A549 (cell line): ENCODE data around the gene CEP72. TPM values are rescaled to one million over a fixed set of nuclear protein-coding genes. Genes with fewer than 3 reads are reported as not detected.

ENCODE experiments used
- ATAC-seq, 2 experiments: fragments of 200-7000 bp in 1 of 2; fragments of >200 bp in 1 of 2; cut with Nextera tagmentation in 1 of 2; cut with Tn5 transposase in 1 of 2; 3 replicates each; pipeline versions ENCODE4 v1.8.0 to v1.9.1; 2018 to 2020; ENCODE audit warnings: mild to moderate bottlenecking in 1 of 2, moderate library complexity in 1 of 2
- CTCF ChIA-PET: fragments of 300-600 bp; sonication (Branson Sonifier 250); formaldehyde crosslinking; extraction: SDS; loops from one replicate; lab custom pipeline; 2021; ENCODE audit warnings: antibody characterized with exemption, inconsistent platforms; lab: Yijun Ruan, JAX
- POLR2A ChIA-PET: fragments of 350-600 bp; formaldehyde crosslinking; extraction: SDS; loops from one replicate; lab custom pipeline; 2021; ENCODE audit warnings: antibody characterized with exemption, inconsistent platforms; lab: Yijun Ruan, JAX
- DNase-seq, 2 experiments: peaks; one replicate each; pipeline versions ENCODE4 v3.0.0 to v3.0.0-alpha.2; 2011 to 2016; ENCODE audit warnings: low read depth in 1 of 2, low spot score in 1 of 2
- FAIRE-seq: peaks from 2 replicates; lab custom pipeline; 2011; peaks lifted over from hg19 to GRCh38; lab: Jason Lieb, UNC
- H3K27ac ChIP-seq, 2 experiments: fragments of >200 bp; sonication (Bioruptor Twin); formaldehyde crosslinking; 3 replicates each; pipeline ENCODE4 v1.5.1; 2016 to 2017
- H3K4me1 ChIP-seq: fragments of >200 bp; sonication (Bioruptor Twin); formaldehyde crosslinking; 3 replicates; pipeline ENCODE4 v1.6.1; 2016
- H3K4me2 ChIP-seq: fragments of >200 bp; sonication (Bioruptor Twin); formaldehyde crosslinking; 3 replicates; pipeline ENCODE4 v1.6.1; 2016
- H3K4me3 ChIP-seq: fragments of >200 bp; sonication (Bioruptor Twin); formaldehyde crosslinking; 3 replicates; pipeline ENCODE4 v1.5.1; 2016
- H3K9me3 ChIP-seq: fragments of >200 bp; sonication (Bioruptor Twin); formaldehyde crosslinking; 3 replicates; pipeline ENCODE4 v1.6.1; 2016
- BHLHE40 ChIP-seq: IDR thresholded peaks from 2 replicates; pipeline ENCODE4 v1.6.1; 2012; ENCODE audit warnings: low read depth, low read length, inconsistent platforms
- CBX2 ChIP-seq: fragments of 200-600 bp; sonication (generic); IDR thresholded peaks from 2 replicates; pipeline ENCODE4 v1.6.1; 2016; ENCODE audit warnings: low read depth, mild to moderate bottlenecking, borderline replicate concordance
- CHD2 ChIP-seq: fragments of 150-350 bp; IDR thresholded peaks from 2 replicates; pipeline ENCODE4 v1.6.1; 2014; ENCODE audit warnings: low read length; ENCODE audit not compliant: partially characterized antibody
- CHD4 ChIP-seq: fragments of 200-600 bp; sonication (generic); IDR thresholded peaks from 2 replicates; pipeline ENCODE4 v1.6.1; 2016; ENCODE audit warnings: antibody characterized with exemption, mild to moderate bottlenecking, borderline replicate concordance
- EHF ChIP-seq: fragments of 250-450 bp; sonication (Bioruptor Pico); IDR thresholded peaks from 2 replicates; pipeline ENCODE4 v1.5.0; 2020; ENCODE audit warnings: mild to moderate bottlenecking
- EP300 ChIP-seq, 2 experiments: fragments of >200 bp; sonication (Bioruptor Twin); formaldehyde crosslinking; IDR thresholded peaks; 2 replicates in 1 of 2; 3 replicates in 1 of 2; pipeline ENCODE4 v1.6.1; 2016 to 2017
- FOSL2 ChIP-seq, 2 experiments: fragments of 450-650 bp in 1 of 2; fragments of >200 bp in 1 of 2; sonication (Bioruptor Twin) in 1 of 2; formaldehyde crosslinking; IDR thresholded peaks; 2 replicates each; pipeline versions ENCODE4 v1.5.0 to v1.6.1; 2016 to 2020; ENCODE audit warnings: mild to moderate bottlenecking in 1 of 2, moderate library complexity in 1 of 2
- HDAC2 ChIP-seq: fragments of 200-600 bp; sonication (generic); IDR thresholded peaks from 2 replicates; pipeline ENCODE4 v1.6.1; 2016
- MAFK ChIP-seq: fragments of 450-650 bp; IDR thresholded peaks from 2 replicates; pipeline ENCODE4 v1.6.1; 2014; ENCODE audit not compliant: partially characterized antibody
- NPAS2 ChIP-seq: fragments of 250-450 bp; sonication (Bioruptor Pico); IDR thresholded peaks from 2 replicates; pipeline ENCODE4 v1.8.0; 2022; ENCODE audit warnings: mild to moderate bottlenecking, moderate library complexity, borderline replicate concordance
- NR3C1 ChIP-seq: fragments of >200 bp; sonication (Bioruptor Twin); formaldehyde crosslinking; IDR thresholded peaks from 3 replicates; pipeline ENCODE4 v1.6.1; 2017
- PHF8 ChIP-seq: fragments of 200-600 bp; sonication (generic); IDR thresholded peaks from 2 replicates; pipeline ENCODE4 v1.6.1; 2016; ENCODE audit warnings: low read depth, mild to moderate bottlenecking, antibody characterized with exemption, moderate library complexity, borderline replicate concordance
- POLR2A ChIP-seq: IDR thresholded peaks from 2 replicates; pipeline ENCODE4 v1.6.1; 2012; ENCODE audit warnings: mild to moderate bottlenecking, low read length
- SMC3 ChIP-seq: fragments of >200 bp; sonication (Bioruptor Twin); formaldehyde crosslinking; IDR thresholded peaks from 3 replicates; pipeline ENCODE4 v1.6.1; 2018; ENCODE audit warnings: inconsistent platforms
- TP53 ChIP-seq: fragments of 250-450 bp; sonication (Bioruptor Pico); IDR thresholded peaks from 2 replicates; pipeline ENCODE4 v1.5.0; 2021; ENCODE audit warnings: mild to moderate bottlenecking, moderate library complexity
- ZFP36 ChIP-seq: fragments of 450-650 bp; IDR thresholded peaks from 2 replicates; pipeline ENCODE4 v1.6.1; 2014; ENCODE audit warnings: borderline replicate concordance; ENCODE audit not compliant: partially characterized antibody
- ZNF302 ChIP-seq: fragments of 250-450 bp; sonication (Bioruptor Pico); IDR thresholded peaks from 2 replicates; pipeline ENCODE4 v1.9.0; 2021; ENCODE audit warnings: inconsistent platforms, mild to moderate bottlenecking, moderate library complexity
- WGBS: methylation state at CpG from one replicate; pipeline ENCODE4 v1.1.6; 2017; ENCODE audit errors: missing lambda C conversion rate; 5-methylcytosine and 5-hydroxymethylcytosine counted together
- polyA plus RNA-seq, 4 experiments: library from polyadenylated mRNA; depleted of rRNA in 3 of 4; stranded (reverse); fragments of >200 nt; fragmentation: RNase III in 1 of 4; extraction: RNeasy Plus Mini Kit Qiagen cat#74134 plus additional on column Dnase treatment in 1 of 4; gene quantifications; 2 replicates in 3 of 4; 3 replicates in 1 of 4; pipeline ENCODE4 v1.2.3, GENCODE V29; 2011 to 2017
- TF ChIP-seq, protein P1 (sequence below): IDR thresholded peaks from 2 replicates; pipeline ENCODE4 v1.6.1; 2012
- TF ChIP-seq, protein P2 (sequence below): IDR thresholded peaks from 2 replicates; pipeline ENCODE4 v1.6.1; 2012; ENCODE audit warnings: low read depth, borderline replicate concordance
- TF ChIP-seq, protein P3 (sequence below): fragments of 200-600 bp; sonication (generic); IDR thresholded peaks from 2 replicates; pipeline ENCODE4 v1.6.1; 2016; ENCODE audit warnings: antibody characterized with exemption, mild to moderate bottlenecking, moderate library complexity
- TF ChIP-seq, protein P4 (sequence below): fragments of 250-450 bp; sonication (Bioruptor Pico); IDR thresholded peaks from 2 replicates; pipeline ENCODE4 v1.5.0; 2020; ENCODE audit warnings: low read depth, mild to moderate bottlenecking, moderate library complexity

CEP72 gene
- polyA plus RNA-seq, 2 of the 4 experiments (the other 2 are of a cell fraction) = 10.8 to 11.1 TPM

DNA sequence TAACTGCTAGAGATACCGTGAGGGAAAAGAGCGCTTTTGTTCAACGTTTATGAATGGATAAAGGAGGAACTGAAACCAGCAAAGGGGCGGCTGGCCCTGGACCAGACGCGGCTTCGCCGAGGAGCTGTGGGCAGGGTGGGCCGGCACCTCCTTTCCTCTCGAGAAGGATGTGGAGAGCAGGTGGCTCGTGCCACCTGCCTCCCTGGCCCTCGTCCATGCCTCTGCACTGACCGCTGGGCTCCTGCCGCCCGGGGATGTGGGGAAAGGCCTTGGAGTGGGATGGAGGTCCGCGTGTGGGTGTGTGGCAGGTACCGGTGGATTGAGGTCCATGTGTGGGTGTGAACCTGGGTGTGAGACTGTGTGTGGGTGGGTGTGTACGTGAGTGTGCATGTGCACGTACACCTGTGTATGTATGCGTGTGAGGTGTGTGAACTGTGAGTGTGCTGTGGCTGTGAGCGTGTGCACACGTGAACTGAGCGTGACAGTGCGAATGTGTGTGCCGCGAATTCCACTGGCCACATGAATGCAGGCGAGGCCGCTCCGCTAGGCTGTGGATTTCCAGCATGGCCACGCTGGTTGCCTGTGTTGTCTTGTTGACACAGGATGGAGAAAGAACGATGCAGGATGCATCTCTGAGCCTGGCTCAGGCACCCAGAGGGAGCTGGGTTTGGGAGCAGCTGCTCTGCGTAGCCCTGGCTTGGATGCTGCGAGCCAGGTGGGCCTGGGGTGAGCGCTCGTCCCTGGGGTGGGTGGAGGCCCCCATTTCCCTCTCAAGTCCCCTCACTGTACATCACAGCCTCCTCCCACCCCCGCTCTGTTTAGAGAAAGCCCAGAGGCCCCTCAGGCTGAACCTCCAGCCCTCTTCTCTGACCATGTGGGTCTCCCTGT lies 4.4 kb upstream of the CEP72 start:
- ChIA-PET CTCF (no interaction called here), POLR2A (no interaction called here)
- Histone ChIP-seq H3K9me3 (no peaks in the 10 kb centered on the region), H3K4me1 (no peaks in the 10 kb centered on the region), H3K4me3 (no peak overlapping the region), H3K4me2 (no peak overlapping the region), H3K27ac (no peak overlapping the region)
- DNase-seq (no peak), FAIRE-seq (no peak), ATAC-seq (no peak)
- WGBS = 77% methylated on average over 36 of the region's 37 CpGs
- TF ChIP-seq MAFK = no peak
- TF ChIP-seq CHD4 = no peak
- no peak for TF ChIP-seq EP300 (IDR thresholded peaks at IDR 0.05)
- TF ChIP-seq ZNF302 (CRISPR knock-in tag) = no peak
- TF ChIP-seq POLR2A = no peak
- no peak for TF ChIP-seq NR3C1
- no peak for TF ChIP-seq FOSL2 (IDR thresholded peaks at IDR 0.05)
- TF ChIP-seq FOSL2 (CRISPR knock-in tag; IDR thresholded peaks at IDR 0.05) = no peak
- TF ChIP-seq EHF (CRISPR knock-in tag) = no peak
- TF ChIP-seq, protein P1, sequence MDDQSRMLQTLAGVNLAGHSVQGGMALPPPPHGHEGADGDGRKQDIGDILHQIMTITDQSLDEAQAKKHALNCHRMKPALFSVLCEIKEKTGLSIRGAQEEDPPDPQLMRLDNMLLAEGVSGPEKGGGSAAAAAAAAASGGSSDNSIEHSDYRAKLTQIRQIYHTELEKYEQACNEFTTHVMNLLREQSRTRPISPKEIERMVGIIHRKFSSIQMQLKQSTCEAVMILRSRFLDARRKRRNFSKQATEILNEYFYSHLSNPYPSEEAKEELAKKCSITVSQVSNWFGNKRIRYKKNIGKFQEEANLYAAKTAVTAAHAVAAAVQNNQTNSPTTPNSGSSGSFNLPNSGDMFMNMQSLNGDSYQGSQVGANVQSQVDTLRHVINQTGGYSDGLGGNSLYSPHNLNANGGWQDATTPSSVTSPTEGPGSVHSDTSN = no peak
- TF ChIP-seq, protein P2, sequence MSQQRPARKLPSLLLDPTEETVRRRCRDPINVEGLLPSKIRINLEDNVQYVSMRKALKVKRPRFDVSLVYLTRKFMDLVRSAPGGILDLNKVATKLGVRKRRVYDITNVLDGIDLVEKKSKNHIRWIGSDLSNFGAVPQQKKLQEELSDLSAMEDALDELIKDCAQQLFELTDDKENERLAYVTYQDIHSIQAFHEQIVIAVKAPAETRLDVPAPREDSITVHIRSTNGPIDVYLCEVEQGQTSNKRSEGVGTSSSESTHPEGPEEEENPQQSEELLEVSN = no peak
- TF ChIP-seq PHF8 = no peak
- TF ChIP-seq, protein P3, sequence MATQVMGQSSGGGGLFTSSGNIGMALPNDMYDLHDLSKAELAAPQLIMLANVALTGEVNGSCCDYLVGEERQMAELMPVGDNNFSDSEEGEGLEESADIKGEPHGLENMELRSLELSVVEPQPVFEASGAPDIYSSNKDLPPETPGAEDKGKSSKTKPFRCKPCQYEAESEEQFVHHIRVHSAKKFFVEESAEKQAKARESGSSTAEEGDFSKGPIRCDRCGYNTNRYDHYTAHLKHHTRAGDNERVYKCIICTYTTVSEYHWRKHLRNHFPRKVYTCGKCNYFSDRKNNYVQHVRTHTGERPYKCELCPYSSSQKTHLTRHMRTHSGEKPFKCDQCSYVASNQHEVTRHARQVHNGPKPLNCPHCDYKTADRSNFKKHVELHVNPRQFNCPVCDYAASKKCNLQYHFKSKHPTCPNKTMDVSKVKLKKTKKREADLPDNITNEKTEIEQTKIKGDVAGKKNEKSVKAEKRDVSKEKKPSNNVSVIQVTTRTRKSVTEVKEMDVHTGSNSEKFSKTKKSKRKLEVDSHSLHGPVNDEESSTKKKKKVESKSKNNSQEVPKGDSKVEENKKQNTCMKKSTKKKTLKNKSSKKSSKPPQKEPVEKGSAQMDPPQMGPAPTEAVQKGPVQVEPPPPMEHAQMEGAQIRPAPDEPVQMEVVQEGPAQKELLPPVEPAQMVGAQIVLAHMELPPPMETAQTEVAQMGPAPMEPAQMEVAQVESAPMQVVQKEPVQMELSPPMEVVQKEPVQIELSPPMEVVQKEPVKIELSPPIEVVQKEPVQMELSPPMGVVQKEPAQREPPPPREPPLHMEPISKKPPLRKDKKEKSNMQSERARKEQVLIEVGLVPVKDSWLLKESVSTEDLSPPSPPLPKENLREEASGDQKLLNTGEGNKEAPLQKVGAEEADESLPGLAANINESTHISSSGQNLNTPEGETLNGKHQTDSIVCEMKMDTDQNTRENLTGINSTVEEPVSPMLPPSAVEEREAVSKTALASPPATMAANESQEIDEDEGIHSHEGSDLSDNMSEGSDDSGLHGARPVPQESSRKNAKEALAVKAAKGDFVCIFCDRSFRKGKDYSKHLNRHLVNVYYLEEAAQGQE = no peak
- no peak for TF ChIP-seq BHLHE40
- TF ChIP-seq TP53 (CRISPR knock-in tag) = no peak
- no peak for TF ChIP-seq NPAS2
- no peak for TF ChIP-seq ZFP36
- no peak for TF ChIP-seq CHD2

DNA sequence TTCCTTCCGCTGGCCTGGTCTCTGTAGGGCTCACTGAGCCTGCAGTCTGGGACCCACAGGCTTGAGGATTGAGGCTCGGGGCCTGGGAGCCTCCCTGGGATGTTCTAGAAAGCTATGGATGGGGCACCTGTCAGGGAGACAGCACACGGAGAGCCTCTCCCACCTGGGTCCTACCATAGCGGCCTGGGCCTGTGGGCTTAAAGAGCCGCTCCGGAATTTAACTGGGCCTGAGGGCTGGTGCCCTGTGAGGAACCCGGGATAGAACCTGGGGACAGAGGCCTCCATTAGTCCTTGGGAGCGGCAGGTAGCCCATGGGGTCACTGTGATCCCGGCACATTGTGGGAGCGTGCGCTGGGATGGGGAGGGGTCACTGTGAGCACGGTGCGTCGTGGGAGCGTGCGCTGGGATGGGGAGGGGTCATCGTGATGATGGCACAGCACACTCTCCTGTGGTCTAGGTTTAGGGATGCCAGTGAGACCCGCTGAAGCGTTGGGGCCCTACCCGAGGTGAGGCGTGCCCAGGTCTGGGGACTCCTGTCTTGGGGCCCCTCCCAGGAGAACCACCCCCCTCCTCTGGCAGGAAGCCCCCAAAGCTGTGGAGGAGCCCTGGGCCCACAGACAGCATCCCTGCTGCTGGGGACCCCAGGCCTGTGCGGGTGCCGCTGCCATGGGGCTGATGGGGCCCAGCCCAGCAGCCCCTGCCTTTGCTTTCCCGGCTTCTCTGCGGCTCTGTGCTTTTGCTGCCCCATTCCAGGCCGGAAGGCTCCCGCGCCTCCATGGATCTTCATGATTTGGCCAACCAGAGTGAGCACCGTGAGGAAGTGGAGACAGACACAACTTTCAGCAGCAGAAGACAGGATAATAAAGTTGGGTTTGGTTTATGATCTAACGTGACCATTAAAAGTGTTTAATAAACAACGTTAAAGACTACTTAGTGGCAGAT lies 3.4 kb upstream of the CEP72 start:
- ChIA-PET CTCF (no interaction called here), POLR2A (no interaction called here)
- TF ChIP-seq POLR2A = no peak
- no peak for TF ChIP-seq CBX2
- TF ChIP-seq, protein P4, sequence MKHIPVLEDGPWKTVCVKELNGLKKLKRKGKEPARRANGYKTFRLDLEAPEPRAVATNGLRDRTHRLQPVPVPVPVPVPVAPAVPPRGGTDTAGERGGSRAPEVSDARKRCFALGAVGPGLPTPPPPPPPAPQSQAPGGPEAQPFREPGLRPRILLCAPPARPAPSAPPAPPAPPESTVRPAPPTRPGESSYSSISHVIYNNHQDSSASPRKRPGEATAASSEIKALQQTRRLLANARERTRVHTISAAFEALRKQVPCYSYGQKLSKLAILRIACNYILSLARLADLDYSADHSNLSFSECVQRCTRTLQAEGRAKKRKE (CRISPR knock-in tag) = no peak
- no peak for TF ChIP-seq HDAC2
- no peak for TF ChIP-seq SMC3
- Histone ChIP-seq H3K27ac (no peak overlapping the region), H3K4me2 (no peak overlapping the region), H3K9me3 (no peaks in the 10 kb centered on the region), H3K4me3 (no peak overlapping the region), H3K4me1 (no peaks in the 10 kb centered on the region)
- DNase-seq (no peak), FAIRE-seq (no peak), ATAC-seq (no peak)
- 77% methylated on average over 19 of the region's 31 CpGs for WGBS
